GM19328 (cell line): Measurements from ENCODE around the gene C5orf63.
"Not testable (repeated sequence)": the region's sequence is repeated elsewhere in the genome, so short reads cannot be mapped to it uniquely, and the experiment has no call there.

Source experiments
- ATAC-seq: cut with Tn5 transposase; IDR thresholded peaks from one replicate; pipeline ENCODE4 v1.9.1; 2021; ENCODE audit warnings: mild to moderate bottlenecking, moderate library complexity; ENCODE audit not compliant: unreplicated experiment

The C5orf63 gene

DNA sequence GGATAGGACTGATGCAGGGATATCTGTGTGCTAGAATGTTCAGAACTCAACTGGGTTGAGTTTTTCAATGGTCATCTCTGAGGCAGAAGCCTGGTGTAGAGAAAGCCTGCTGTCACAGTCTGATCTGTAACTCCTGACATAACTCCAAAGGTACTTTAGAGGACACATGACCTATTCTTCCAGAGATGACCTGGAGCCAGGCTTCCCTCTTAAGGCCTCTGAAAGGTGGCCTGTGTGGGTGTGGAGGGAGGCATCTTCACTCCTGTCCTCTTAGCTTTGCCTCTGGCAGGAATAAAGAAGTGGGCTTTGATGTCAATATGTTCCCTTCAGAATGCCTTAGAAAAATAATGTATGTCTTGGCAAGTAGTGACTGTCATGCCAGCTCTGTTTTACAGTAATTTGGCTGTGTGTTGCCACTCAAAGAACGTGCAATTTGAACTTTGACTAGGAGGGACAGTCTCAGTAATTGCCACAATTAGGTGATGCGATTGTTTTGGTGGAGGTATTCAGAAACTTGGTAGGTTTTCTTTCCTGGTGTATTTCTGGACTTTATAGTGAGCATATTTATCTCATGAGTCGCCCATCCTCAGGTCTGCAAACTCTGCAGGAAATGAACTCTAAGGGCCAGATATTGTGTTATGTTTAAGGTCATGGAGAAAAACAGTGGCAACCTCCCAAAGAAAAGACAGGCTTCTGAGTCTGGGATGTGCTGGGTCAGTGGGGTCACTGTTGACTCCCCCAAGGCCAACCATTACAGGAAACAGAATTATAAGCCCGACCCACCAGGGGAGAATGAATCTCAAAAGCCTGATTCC, 3.2 kb upstream of the C5orf63 start:
- no peak for ATAC-seq

DNA sequence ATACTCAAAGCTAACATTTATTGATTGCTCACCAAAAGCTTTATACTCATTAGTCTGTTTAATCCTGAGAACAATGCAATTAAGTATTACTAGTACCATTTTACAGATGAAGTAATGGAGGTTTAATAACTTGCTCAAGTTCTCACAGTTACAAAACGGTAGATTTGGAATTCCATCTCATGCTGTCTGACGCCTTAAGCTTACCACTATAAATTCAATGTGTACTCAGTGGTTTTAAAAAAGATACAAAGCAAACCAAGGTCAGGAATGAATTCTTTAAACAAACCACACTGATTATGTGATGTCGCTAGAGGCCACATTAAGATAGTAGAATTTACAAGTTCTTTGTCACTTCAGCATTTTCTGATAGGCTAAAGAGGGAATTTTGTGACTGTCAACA, 1.2 kb upstream of the C5orf63 start:
- no peak for ATAC-seq

DNA sequence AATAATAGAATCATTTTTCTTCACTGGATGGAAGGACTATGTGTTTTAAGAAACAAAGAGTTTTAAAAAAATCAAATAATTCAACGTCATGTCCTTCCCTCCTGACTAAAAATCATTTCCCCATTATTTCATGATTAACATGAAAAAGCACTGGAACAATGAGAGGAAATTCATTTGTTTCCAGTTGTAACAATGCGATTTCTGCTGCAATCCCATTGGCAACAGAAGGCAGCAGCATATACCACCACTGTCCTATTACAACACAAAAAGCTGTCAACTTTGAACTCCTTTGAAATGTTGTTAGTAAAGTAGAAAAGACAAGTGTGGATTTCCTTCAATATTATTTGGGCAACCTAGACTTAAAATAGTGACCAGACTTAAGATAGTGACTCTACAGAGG, 3.1 kb downstream of the C5orf63 start:
- no peak for ATAC-seq

DNA sequence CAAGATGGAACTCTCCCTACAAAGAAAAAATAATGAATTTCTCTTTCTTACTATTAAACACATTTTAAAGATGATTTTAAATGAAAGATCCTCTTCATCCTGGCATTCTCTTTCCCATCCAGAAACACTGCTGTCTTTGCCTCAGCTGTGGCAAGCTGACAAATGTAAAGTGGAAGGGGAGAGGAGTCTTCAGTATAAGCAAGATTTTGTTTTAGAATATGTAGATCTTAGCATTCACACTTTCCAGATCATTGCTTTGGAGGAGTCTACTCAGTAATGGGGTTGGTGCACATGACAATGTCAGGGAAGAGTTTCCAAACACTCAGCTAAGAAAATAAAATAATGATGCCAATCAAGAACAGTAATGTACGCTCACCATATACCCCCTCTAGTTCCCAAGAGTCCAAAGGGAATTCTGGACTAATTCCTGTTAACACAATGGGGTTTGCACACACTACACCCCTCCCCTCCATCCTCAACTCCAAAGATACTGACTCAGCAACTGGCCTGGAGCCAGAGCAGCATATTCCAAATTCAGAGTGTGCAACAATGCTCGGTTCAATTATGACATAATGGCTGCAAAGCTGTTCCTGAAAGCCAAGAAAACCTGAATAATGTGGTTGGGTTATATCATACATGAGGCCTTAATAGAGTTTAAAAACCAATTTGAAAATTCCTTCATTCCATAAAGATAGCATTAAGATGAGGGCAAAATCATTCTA, 4.6 kb downstream of the C5orf63 start:
- ATAC-seq, result no peak

DNA sequence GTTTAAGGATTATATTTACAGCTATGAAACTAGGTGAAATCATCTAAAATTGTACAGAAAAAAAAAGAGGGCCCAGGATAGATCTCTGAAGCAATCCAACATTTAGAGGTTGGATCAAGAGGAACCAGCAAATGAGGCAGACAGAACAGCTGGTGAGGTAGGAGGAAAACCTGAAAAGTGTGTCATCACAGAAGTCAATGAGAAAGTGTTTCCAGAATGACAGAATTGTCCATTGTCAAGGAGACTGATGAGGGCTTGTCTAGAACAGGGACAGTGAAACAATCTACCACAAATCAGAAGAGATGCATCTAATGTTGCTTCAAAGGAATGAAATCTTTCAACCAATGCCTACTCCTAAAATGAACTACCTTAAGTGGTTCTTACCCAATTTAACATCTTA, 6.6 kb downstream of the C5orf63 start:
- ATAC-seq, result no peak

DNA sequence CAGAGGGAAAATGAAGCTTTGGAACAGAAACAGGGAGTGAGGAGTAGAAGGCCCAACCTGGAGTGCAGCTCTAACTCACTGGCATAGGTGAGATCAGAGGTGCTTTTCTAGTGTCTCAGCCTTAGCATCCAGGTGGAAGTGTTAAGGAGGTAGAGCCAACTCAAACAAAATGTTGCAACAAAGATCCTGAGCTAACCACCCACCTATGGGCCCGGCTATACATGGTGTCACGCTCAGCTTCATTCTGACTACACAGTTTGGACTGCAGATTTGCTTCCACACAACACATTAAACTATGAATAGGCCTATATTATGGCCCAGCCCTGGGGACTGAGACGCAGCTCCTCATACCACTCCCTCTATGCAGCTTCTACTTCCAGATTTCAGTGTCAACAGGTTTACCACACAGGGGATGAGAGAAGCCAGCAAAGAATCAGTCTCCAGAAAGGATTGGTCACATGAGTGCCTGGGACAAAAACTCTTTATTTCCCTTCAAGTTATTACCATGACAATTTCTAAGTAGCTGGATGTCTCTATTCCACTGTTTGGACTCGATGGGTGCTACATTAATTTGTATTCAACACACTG, 9.0 kb downstream of the C5orf63 start:
- no peak for ATAC-seq

DNA sequence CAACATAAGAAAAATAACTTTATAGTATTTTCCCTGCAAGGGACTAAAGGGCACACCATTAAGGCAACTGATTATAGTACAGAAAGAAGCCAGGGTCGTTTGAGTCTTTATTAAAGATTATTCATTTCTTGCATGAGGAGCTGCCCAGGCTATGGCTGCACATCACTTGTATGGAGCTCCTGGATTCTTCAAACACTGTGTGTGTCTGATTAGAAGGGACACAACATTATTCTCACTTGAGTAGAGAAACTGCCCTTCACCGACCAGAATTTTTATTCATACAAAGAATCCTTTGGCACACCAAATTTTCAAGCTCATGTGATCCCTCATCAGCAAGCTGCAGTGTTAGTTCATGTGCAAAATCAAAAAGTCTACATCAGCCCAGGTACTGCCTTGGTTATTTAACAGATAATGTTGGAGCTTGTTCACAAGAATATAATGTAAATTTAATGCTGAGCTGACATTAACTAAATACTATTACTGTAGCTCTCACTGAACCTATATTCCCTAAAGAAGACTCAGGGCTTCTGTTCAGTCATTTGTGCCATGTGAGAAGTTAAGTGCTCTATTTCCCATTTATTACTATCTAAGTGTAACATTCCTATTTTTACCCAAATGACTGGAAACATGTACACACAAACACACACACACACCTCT, 9.9 kb downstream of the C5orf63 start:
- no peak for ATAC-seq

DNA sequence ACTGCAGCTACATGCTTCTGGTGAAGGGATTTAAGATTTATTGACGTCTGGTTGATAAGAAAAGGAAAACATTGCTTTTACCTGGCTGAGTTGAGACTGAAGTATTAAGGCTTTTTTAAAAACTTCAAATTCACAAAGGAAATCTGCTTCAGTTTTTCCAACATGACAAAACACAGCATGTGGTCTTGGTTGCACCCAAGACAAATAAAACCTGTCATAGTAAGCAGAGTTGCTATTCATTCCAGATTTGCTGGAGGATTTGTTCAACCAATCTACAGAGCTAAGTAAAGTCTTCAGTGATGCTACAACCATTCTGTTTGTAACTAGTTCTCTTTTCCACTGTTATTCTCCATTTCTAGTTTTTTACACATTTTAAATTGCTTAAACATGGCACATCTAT, 11.3 kb downstream of the C5orf63 start:
- ATAC-seq, result no peak

DNA sequence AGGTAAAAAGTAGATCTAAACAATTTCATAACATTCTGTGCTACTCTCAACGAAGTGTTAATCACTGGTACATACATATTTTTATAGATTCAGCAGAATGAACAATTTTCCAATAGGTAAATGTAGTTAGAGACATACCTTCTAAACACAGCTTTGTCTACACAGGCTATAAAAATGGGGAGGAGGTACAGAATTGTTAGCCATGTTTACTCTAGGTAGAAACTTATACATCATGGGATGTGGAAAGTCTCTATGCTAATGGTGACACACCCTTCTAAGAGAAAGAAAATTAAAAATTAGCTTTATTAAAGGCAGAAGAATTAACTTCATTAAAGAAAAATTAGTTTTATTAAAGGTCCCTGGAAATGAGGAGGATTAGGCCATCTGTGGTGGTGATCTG, 11.8 kb downstream of the C5orf63 start:
- no peak for ATAC-seq

DNA sequence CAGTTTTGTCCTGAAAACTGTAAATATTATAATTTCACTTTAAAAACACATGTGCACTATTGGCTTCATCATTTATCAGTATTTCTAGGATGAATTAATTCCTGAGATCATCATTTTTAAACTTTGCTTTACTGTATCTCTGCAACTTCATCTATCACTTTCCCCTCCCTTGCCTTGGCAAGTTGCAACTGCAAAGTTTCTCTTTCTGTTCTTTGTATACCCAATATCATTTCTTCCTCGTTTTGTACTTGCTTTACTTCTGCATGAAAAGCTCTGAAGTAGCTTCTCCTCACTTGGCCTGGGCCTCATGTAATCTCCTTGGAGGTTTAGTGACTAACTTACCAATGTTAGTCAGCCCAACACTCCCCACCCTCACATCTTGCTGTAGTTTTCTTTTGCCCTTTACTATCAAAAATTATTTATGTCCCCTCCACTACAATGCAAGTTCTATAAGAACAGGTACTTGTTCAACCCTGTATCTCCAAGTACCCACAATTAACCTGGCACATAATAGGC, 12.8 kb downstream of the C5orf63 start:
- no peak for ATAC-seq

DNA sequence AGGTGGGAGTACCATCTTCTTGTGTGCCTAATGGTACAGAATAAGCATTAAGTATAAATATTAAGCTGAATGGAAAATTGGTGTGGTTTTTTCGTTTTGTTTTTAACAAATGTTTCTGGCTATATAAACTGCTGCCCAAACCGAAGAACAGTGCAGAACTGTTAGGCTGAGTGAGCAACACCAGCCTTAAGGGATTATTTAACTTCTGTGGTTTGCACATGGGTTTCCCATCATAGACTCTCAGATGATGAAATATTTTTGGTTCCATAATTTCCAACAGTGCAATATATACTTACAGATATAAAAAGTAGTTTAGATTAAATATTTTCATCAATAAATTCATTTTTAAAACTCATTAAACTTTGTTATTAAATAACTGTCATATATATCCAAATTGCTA, 16.4 kb downstream of the C5orf63 start:
- no peak for ATAC-seq

DNA sequence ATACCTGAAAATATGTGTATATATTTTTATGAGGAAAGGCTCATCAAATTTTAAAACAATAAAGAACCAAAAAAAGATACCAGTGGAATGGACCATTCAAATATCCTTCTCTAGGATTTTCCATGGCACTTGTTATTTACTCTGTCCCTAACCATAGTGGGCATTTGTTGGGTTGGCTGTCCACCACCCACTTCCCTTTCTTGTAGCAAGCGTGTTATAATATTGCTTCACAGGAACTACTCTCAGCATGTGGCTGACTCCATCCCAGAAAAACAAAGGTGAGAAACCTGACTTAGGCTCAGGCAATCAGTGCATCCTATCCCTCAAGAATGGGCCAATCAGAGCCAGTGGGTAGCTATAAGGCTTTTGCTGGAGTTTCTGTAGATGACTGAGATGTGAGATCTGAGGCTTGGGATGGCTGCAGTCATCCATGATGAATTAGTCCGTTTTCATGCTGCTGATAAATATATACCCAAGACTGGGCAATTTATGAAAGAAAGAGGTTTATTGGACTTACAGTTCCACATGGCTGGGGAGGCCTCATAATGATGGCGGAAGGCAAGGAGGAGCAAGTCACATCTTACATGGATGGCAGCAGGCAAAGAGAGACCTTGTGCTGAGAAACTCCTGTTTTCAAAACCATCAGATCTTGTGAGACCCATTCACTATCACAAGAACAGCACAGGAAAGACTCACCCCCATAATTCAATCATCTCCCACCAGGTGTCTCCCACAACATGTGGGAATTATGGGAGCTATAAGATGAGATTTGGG, 17.2 kb downstream of the C5orf63 start:
- no peak for ATAC-seq

DNA sequence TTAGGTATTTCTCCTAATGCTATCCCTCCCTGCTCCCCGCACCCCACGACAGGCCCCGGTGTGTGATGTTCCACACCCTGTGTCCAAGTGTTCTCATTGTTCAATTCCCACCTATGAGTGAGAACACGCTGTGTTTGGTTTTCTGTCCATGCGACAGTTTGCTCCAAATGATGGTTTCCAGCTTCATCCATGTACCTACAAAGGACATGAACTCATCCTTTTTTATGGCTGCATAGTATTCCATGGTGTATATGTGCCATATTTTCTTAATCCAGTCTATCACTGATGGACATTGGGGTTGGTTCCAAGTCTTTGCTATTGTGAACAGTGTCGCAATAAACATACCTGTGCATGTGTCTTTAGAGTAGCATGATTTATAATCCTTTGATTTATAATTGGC, 19.8 kb downstream of the C5orf63 start:
- not testable (repeated sequence) for ATAC-seq

DNA sequence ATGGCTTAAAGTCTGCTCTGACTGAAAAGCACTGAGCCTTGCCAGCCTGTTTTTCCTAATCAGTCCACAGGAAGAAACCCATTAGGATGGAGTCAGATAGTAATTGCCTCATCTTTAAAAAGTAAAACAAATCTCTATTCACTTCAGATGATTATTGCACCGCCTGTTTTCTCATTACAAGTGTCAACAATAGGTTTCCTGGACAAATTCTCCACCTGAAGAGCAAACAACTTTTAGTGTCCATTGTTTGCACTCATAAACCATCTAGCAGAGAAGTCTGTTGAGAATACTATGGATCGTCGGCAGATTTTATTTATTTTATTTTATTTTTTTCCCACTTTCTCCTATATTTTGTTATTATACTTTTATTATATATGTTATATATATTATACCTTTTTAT, 20.3 kb downstream of the C5orf63 start:
- ATAC-seq, result no peak

DNA sequence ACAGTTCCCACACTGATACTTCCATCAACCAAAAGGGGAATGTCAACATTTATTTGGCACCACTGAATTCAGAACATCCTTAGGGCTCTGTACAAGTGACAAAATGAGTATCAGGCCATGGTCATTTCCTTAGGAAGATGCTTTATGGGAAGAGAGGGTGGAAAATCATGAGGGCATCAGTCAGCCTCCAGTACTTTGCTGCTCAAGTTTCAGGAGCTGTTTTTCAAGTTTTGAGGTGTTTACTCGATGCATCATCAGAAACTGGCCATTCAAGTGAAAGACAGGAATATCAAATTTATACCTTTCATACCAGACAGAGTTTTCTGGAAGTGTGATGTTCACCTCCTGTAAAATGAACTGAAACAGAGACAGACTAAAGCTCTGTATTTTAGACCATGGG, 21.7 kb downstream of the C5orf63 start:
- ATAC-seq, result no peak

DNA sequence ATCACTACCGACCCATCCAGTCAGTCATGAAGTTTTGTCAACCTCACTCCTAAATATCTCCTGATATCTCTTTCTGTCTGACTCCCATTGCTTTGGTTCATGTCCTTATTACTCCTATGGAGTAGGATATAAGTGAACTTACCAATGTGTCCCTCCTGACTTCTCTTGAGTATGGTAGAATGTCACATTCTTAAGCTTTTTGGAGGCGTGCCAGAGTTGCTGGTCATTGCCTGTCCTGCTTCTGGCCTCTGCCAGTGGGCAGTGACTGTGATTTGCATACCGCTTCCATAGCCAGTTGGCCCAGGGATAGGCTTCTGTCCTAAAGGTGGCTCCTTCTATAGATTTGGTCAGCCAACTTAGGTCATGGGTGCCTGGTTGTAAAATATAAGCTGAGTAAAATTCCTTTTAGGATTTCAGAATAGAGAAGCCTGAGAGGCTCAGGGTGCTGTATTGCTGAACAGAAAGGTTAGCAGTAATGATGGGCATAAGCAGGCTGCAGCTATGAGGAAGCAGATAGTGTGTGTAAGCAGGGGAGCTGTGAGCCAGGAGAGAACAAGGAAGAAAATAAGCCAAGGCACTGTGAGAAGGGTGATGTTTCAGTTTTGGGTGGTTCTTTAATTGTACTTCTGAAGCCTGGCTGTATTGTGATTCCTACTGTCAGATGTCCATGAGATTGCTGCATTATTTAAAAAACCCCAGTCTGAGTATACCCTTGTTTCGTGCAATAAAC, 26.8 kb downstream of the C5orf63 start:
- ATAC-seq, result no peak

DNA sequence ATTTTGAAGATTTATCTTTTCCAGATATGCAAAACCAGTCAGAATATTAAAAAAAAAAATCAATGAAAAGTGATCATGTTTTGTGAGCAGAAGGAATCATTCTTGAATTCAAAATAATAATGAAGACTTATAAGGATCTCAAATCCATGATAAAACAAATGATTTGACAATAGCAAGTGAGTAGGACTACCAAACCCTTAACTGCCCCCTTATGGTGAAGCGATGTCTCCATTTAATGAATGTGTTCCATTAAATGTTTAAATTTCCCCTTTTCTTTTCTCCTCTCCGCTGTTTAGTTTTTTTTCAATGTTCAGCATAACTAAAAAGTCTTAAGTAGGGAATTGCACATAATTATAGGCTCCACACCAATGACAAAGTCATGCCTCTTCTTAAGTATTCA, 30.7 kb downstream of the C5orf63 start:
- ATAC-seq, result no peak

DNA sequence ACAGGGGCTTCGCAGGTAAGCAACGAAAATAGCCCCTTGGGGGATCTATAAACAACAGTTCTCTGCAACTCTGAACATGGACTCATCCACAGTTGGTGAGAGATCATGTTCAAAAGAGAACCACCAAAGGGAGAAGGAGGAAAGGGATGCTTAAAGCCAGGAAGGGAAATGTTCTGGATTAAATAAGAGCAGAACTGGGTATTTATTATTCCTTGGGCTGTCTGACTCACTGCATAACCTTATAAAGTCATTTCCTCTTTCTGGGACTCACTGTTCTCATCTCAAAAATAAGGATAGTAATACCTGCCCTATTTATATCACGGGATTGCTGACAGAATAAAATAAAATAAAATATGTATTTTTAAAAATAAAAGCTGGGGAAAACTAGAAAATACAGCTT, 31.7 kb downstream of the C5orf63 start:
- no peak for ATAC-seq

DNA sequence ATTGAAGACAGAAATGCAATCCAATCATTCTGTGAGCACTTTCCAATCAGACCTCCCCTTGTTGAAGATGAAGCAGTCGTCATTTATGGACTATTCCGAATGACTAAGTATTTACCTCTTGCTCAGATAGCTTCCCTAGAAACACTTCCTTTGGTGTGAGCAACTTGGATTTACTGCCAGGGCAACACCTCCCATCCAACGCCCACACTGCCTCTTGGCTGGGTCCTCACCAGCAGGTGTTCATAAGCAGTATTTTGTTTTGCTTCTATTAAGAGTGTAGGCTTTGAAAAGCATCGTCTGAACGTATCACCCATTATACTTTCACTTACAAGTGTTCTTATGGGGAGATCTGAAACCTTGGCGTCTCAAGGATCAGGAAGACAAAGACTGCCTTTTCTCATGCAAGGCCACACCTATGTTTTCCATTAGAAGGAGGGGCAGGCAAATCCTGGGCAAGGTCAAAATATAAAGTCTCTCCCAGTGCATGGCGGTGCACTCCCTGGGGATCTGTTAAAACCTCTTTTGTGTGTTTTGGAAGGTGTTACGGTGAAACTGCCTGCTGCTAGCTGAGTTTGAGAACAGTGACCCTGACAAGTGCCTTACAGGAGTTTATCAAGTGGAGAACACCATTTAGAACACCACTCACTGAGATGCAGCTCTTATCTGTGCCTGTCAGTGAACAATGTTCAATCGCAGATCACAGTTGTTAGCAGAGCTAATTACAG, 32.3 kb downstream of the C5orf63 start:
- no peak for ATAC-seq
